Upper lobe of right lung (tissue), 1 donor: ENCODE data around the gene AP2M1. TPM values are rescaled to one million over a fixed set of nuclear protein-coding genes. Genes with fewer than 3 reads are reported as not detected.

Source experiments
- ATAC-seq: fragments of 200-7000 bp; cut with Tn5 transposase; one replicate; pipeline ENCODE4 v1.9.1; 2020; ENCODE audit warnings: mild to moderate bottlenecking, moderate library complexity
- DNase-seq: peaks from one replicate; pipeline ENCODE4 v3.0.0-alpha.2; 2020
- H3K27ac ChIP-seq: fragments of 200-600 bp; one replicate; pipeline ENCODE4 v1.8.0; 2022
- H3K27me3 ChIP-seq: fragments of 200-600 bp; one replicate; pipeline ENCODE4 v1.8.0; 2022; ENCODE audit warnings: mild to moderate bottlenecking
- H3K36me3 ChIP-seq: fragments of 200-600 bp; one replicate; pipeline ENCODE4 v1.8.0; 2022
- H3K4me1 ChIP-seq: fragments of 200-600 bp; one replicate; pipeline ENCODE4 v1.8.0; 2022
- H3K4me3 ChIP-seq: fragments of 200-600 bp; one replicate; pipeline ENCODE4 v1.8.0; 2022; ENCODE audit warnings: mild to moderate bottlenecking
- H3K9me3 ChIP-seq: fragments of 200-600 bp; one replicate; pipeline ENCODE4 v1.8.0; 2022
- intact Hi-C: fragments of 100-400 bp; cut with DNase I; formaldehyde crosslinking; loops from one replicate; pipeline ENCODE4 v1.11.0; 2022
- total RNA-seq: library from RNA; stranded (reverse); fragmentation: NEBNext Ultra II Directional; extraction: Animal tissue kit (Norgen Biotek cat#: 25700); gene quantifications from one replicate; pipeline ENCODE4 v1.2.1, GENCODE V29; 2021
- TF ChIP-seq, protein P1 (sequence below): fragments of 200-600 bp; IDR thresholded peaks from one replicate; pipeline ENCODE4 v1.8.0; 2022; ENCODE audit warnings: antibody characterized with exemption
- donor health status: DM: no; HTN: yes; CAD: no; lungs with severe emphysema.

AP2M1 gene
- total RNA-seq, 1 donor from 2014 or later, result 245 TPM

DNA sequence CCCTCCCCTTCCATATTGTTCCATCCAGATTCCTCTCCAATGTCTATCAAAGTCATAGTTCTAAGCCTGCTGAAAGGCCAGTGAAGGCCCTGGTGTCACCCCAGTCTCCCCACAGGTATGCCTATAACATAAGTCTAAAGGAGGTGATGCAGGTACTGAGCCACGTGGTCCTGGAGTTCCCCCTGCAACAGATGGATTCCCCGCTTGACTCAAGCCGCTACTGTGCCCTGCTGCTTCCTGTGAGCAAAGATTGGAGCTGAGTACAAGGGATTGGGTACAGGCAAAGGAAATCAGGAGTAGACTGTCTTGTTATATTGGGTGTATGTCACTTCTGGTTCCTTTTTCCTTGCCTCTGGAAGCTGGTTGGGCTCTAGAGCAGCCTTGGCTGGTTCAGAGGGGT is 31.3 kb upstream of the AP2M1 start:
- TF ChIP-seq, protein P1, sequence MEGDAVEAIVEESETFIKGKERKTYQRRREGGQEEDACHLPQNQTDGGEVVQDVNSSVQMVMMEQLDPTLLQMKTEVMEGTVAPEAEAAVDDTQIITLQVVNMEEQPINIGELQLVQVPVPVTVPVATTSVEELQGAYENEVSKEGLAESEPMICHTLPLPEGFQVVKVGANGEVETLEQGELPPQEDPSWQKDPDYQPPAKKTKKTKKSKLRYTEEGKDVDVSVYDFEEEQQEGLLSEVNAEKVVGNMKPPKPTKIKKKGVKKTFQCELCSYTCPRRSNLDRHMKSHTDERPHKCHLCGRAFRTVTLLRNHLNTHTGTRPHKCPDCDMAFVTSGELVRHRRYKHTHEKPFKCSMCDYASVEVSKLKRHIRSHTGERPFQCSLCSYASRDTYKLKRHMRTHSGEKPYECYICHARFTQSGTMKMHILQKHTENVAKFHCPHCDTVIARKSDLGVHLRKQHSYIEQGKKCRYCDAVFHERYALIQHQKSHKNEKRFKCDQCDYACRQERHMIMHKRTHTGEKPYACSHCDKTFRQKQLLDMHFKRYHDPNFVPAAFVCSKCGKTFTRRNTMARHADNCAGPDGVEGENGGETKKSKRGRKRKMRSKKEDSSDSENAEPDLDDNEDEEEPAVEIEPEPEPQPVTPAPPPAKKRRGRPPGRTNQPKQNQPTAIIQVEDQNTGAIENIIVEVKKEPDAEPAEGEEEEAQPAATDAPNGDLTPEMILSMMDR, result no peak
- Histone ChIP-seq H3K4me3 (no peak overlapping the region), H3K36me3 (peaks cover 84% of the 10 kb centered on the region), H3K27me3 (no peaks in the 10 kb centered on the region), H3K4me1 (no peaks in the 10 kb centered on the region), H3K27ac (no peak overlapping the region), H3K9me3 (no peaks in the 10 kb centered on the region)
- no peak for ATAC-seq
- intact Hi-C loops, result loop anchor here (10.0 kb wide), 1 partner anchor 101 kb away; the partner anchor contains the start of genes ALG3 and EEF1AKMT4
- no peak for DNase-seq

DNA sequence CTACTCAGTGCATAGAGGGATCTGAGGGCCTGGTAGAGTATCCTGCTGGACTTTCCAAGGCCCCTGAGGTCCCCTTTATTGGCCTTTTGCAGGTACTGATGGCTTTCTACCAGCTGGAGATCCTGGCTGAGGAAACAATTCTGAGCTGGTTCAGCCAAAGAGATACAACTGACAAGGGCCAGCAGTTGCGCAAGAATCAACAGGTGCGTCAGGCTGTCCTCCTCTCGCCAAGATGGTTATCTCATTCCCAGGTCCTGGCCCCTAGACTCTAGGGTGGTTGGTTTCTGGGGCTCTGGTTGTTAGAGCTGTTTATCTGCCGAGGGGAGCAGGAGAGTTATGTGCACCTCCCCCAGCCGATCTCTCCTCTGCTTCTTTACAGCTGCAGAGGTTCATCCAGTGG is 30.1 kb upstream of the AP2M1 start:
- Histone ChIP-seq H3K27me3 (no peaks in the 10 kb centered on the region), H3K27ac (no peak overlapping the region), H3K36me3 (peaks cover 72% of the 10 kb centered on the region), H3K4me1 (no peaks in the 10 kb centered on the region), H3K4me3 (no peak overlapping the region), H3K9me3 (no peaks in the 10 kb centered on the region)
- intact Hi-C loops, result loop anchor here (10.0 kb wide), 1 partner anchor 100 kb away; the partner anchor contains the start of genes ALG3 and EEF1AKMT4
- ATAC-seq, result no peak
- TF ChIP-seq, protein P1, result no peak
- DNase-seq, result no peak

- peaks cover 68% of the 10 kb centered on the region for H3K36me3 ChIP-seq
- TF ChIP-seq, protein P1, result peak; percentile 45
- ATAC-seq, result peak; percentile 90
- no peaks in the 10 kb centered on the region for H3K27me3 ChIP-seq
- peak; percentile 66 for DNase-seq
- no peaks in the 10 kb centered on the region for H3K9me3 ChIP-seq
- intact Hi-C loops, result loop anchor here (10.0 kb wide), 1 partner anchor 100 kb away; the partner anchor contains the start of genes ALG3 and EEF1AKMT4
- H3K4me1 ChIP-seq, result no peaks in the 10 kb centered on the region
- H3K4me3 ChIP-seq, result no peak overlapping the region
- H3K27ac ChIP-seq, result no peak overlapping the region
These were observed 29.5 kb upstream of the AP2M1 start for GRCh38 chr3:184145111-184145524.

GRCh38 chr3:184145751-184146270 is 28.8 kb upstream of the AP2M1 start:
- Histone ChIP-seq H3K4me1 (no peaks in the 10 kb centered on the region), H3K4me3 (no peak overlapping the region), H3K27ac (no peak overlapping the region), H3K27me3 (no peaks in the 10 kb centered on the region), H3K36me3 (peaks cover 61% of the 10 kb centered on the region), H3K9me3 (no peaks in the 10 kb centered on the region)
- ATAC-seq (no peak), DNase-seq (no peak)
- intact Hi-C loops, result loop anchor here (10.0 kb wide), 1 partner anchor 99 kb away; the partner anchor contains the start of genes ALG3 and EEF1AKMT4
- TF ChIP-seq, protein P1, result no peak

DNA sequence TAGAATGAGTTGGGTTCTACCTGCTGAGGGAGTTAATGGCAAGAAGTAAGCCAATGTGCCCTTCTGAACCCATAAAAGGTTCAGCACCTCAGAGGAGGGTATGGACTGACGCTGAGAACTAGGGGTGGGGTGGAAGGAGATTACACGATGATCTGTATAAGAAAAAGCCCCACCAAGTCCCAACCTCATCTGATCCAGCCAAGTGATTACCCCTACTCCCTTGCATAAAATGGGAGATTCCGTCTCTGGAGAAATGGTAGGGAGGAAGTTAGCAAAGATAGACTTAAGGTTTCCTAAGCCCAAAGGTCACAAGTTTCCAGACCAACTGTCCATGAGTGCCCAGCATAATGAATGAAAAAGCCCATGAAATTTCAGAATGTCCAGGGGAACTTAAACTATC is 26.6 kb upstream of the AP2M1 start:
- H3K27me3 ChIP-seq, result no peaks in the 10 kb centered on the region
- no peak overlapping the region for H3K27ac ChIP-seq
- DNase-seq, result no peak
- no peaks in the 10 kb centered on the region for H3K4me1 ChIP-seq
- no peak overlapping the region for H3K4me3 ChIP-seq
- no peaks in the 10 kb centered on the region for H3K9me3 ChIP-seq
- intact Hi-C loops, result loop anchor here (10.0 kb wide), 1 partner anchor 97 kb away; the partner anchor contains the start of genes ALG3 and EEF1AKMT4
- TF ChIP-seq, protein P1, result no peak
- peaks cover 38% of the 10 kb centered on the region for H3K36me3 ChIP-seq
- ATAC-seq, result peak; percentile 51
